HTR-8/SVneo (cell line): Measurements from ENCODE around the gene PLEK.
"Not testable (repeated sequence)": the region's sequence is repeated elsewhere in the genome, so short reads cannot be mapped to it uniquely, and the experiment has no call there.

Experiments used
- DNase-seq: peaks from one replicate; pipeline ENCODE4 v3.0.0; 2011; ENCODE audit warnings: low spot score, mixed read lengths; ENCODE audit not compliant: insufficient read length
- FAIRE-seq: peaks from 2 replicates; lab custom pipeline; 2011; peaks lifted over from hg19 to GRCh38; lab: Jason Lieb, UNC

The PLEK gene

GRCh38 chr2:68365087-68365486 is at the start of gene PLEK:
Gene PLEK (plus strand): TSS chr2:68365282. CDS start chr2:68365352, 70 bp downstream.
- FAIRE-seq (no peak), DNase-seq (no peak)

- FAIRE-seq, result no peak
- DNase-seq, result no peak
These were observed 49.0 kb upstream of the PLEK start for GRCh38 chr2:68316111-68316510.

- peak; percentile 30 for DNase-seq
- FAIRE-seq, result peak; percentile 33
These were observed 46.8 kb upstream of the PLEK start for GRCh38 chr2:68317971-68318913.

GRCh38 chr2:68318914-68319397 is 46.1 kb upstream of the PLEK start:
- peak; percentile 13 for DNase-seq
- peak; percentile 72 for FAIRE-seq

- DNase-seq (peak; percentile 79), FAIRE-seq (peak; percentile 89)
These were observed 45.5 kb upstream of the PLEK start, which contains the start of gene CNRIP1 for GRCh38 chr2:68319398-68320117. Gene CNRIP1 (minus strand): TSS chr2:68319949. CDS start chr2:68319400, 549 bp downstream.

- FAIRE-seq (peak; percentile 76), DNase-seq (no peak)
These were observed 44.9 kb upstream of the PLEK start for GRCh38 chr2:68320118-68320641.

- no peak for DNase-seq
- FAIRE-seq, result no peak
These were observed 40.0 kb upstream of the PLEK start for GRCh38 chr2:68325056-68325455.

GRCh38 chr2:68328901-68329300 is 36.2 kb upstream of the PLEK start:
- FAIRE-seq (no peak), DNase-seq (no peak)

GRCh38 chr2:68330691-68331090 is 34.4 kb upstream of the PLEK start:
- FAIRE-seq, result no peak
- peak; percentile 27 for DNase-seq

GRCh38 chr2:68333009-68333408 is 32.1 kb upstream of the PLEK start:
- FAIRE-seq, result no peak
- no peak for DNase-seq

- FAIRE-seq, result no peak
- DNase-seq, result no peak
These were observed 31.2 kb upstream of the PLEK start for GRCh38 chr2:68333931-68334330.

- DNase-seq (peak; percentile 26), FAIRE-seq (no peak)
These were observed 28.9 kb upstream of the PLEK start for GRCh38 chr2:68336192-68336591.

- DNase-seq, result no peak
- FAIRE-seq, result no peak
These were observed 24.6 kb upstream of the PLEK start for GRCh38 chr2:68340226-68341061.

- FAIRE-seq (no peak), DNase-seq (no peak)
These were observed 24.1 kb upstream of the PLEK start for GRCh38 chr2:68341062-68341329.

GRCh38 chr2:68341583-68341982 is 23.5 kb upstream of the PLEK start:
- FAIRE-seq (peak; percentile 40), DNase-seq (no peak)

GRCh38 chr2:68342470-68342869 is 22.6 kb upstream of the PLEK start:
- FAIRE-seq, result no peak
- DNase-seq, result no peak

- FAIRE-seq (no peak), DNase-seq (no peak)
These were observed 21.1 kb upstream of the PLEK start for GRCh38 chr2:68344031-68344430.

- no peak for FAIRE-seq
These were observed 19.8 kb upstream of the PLEK start for GRCh38 chr2:68345129-68345875.

GRCh38 chr2:68349091-68349490 is 16.0 kb upstream of the PLEK start:
- not testable (repeated sequence) for FAIRE-seq, DNase-seq

More at GRCh38 chr2:68345129-68345875, 19.8 kb upstream of the PLEK start:
- DNase-seq, result no peak
